ENCODE results near the gene PSMA6. TPM values are rescaled to one million over a fixed set of nuclear protein-coding genes. Genes with fewer than 3 reads are reported as not detected.

Gene PSMA6
- total and polyA plus RNA-seq, 2 of the 13 experiments (the other 11 are each of a cell fraction or from before 2014, with no cell fraction given): 525 to 1,109 TPM

- no peak for TF ChIP-seq KDM2A (CRISPR knock-in tag; IDR thresholded peaks at IDR 0.05; ENCODE audit: borderline replicate concordance, low read depth)
- TF ChIP-seq BATF2 (CRISPR knock-in tag; IDR thresholded peaks at IDR 0.05): no peak
- TF ChIP-seq HOMEZ (CRISPR knock-in tag; IDR thresholded peaks at IDR 0.05; ENCODE audit: low read depth): no peak
- 0 out of 2 replicates have a peak, but pooled peaks have one; percentile 17 for TF ChIP-seq MTF1 (CRISPR knock-in tag; IDR thresholded peaks at IDR 0.05)
- no peak for TF ChIP-seq ZBTB44 (CRISPR knock-in tag; IDR thresholded peaks at IDR 0.05)
- TF ChIP-seq ZNF362 (CRISPR knock-in tag; IDR thresholded peaks at IDR 0.05; ENCODE audit: borderline replicate concordance): no peak
- no peak for TF ChIP-seq PRMT3 (CRISPR knock-in tag; IDR thresholded peaks at IDR 0.05; ENCODE audit: borderline replicate concordance, low read depth)
- TF ChIP-seq AFF4 (CRISPR knock-in tag; IDR thresholded peaks at IDR 0.05): no peak
- TF ChIP-seq ZC3H13 (CRISPR knock-in tag; IDR thresholded peaks at IDR 0.05): 0 out of 2 replicates have a peak, but pooled peaks have one; percentile 11
- TF ChIP-seq ZNF251 (CRISPR knock-in tag; IDR thresholded peaks at IDR 0.05): 0 out of 2 replicates have a peak, but pooled peaks have one; percentile 5
- TF ChIP-seq CC2D1A (CRISPR knock-in tag; IDR thresholded peaks at IDR 0.05): 0 out of 2 replicates have a peak, but pooled peaks have one; percentile 20
- TF ChIP-seq SPEN (CRISPR knock-in tag; IDR thresholded peaks at IDR 0.05; ENCODE audit: low read depth): no peak
- TF ChIP-seq TFAP4 (IDR thresholded peaks at IDR 0.05; ENCODE audit: borderline replicate concordance, low read depth): no peak
- TF ChIP-seq TEF (CRISPR knock-in tag; IDR thresholded peaks at IDR 0.05): peak; percentile 60; the same call in 1 of the 2 replicates
Observed at GRCh38 chr14:35292770-35293561, 784 bp downstream of the PSMA6 start (continued).
